IMR-90 (cell line): ENCODE data around the gene APOE. TPM values are rescaled to one million over a fixed set of nuclear protein-coding genes. Genes with fewer than 3 reads are reported as not detected.

Experiments used
- ATAC-seq: fragments of 200-7000 bp; cut with Tn5 transposase; 2 replicates; pipeline ENCODE4 v1.9.1; 2020; ENCODE audit warnings: low read depth, mild to moderate bottlenecking, moderate library complexity
- BruUV-seq: library from RNA; stranded (reverse); fragments of 400-500 nt; replicated peaks from 2 replicates; lab custom pipeline; 2021; lab: Mats Ljungman, UMichigan
- CTCF ChIA-PET: fragments of 300-600 bp; formaldehyde crosslinking; extraction: SDS; loops from one replicate; lab custom pipeline; 2021; ENCODE audit warnings: antibody characterized with exemption; lab: Yijun Ruan, JAX
- POLR2A ChIA-PET: fragments of 300-600 bp; sonication (Branson Sonifier 250); formaldehyde crosslinking; loops from one replicate; lab custom pipeline; 2022; ENCODE audit warnings: antibody characterized with exemption; ENCODE audit not compliant: unreplicated experiment; lab: Charles Lee
- DNase-seq: peaks from one replicate; pipeline ENCODE4 v3.0.0; 2013
- H2AFZ ChIP-seq: replicated peaks from 2 replicates; pipeline ENCODE3; 2013; ENCODE audit warnings: low read length, mild to moderate bottlenecking; ENCODE audit not compliant: poor library complexity
- H2AK5ac ChIP-seq: 2 replicates; pipeline ENCODE4 v1.6.1; 2013; ENCODE audit warnings: low read depth, low read length, inconsistent platforms
- H2AK9ac ChIP-seq: replicated peaks from 2 replicates; pipeline ENCODE3; 2013; ENCODE audit warnings: mild to moderate bottlenecking, low read depth, low read length, moderate library complexity; ENCODE audit not compliant: poor library complexity
- H2BK120ac ChIP-seq: 2 replicates; pipeline ENCODE4 v1.6.1; 2013; ENCODE audit warnings: low read depth, low read length, inconsistent platforms
- H2BK15ac ChIP-seq: 3 replicates; pipeline ENCODE4 v1.6.1; 2013; ENCODE audit warnings: low read depth, low read length, inconsistent platforms
- H2BK20ac ChIP-seq: 2 replicates; pipeline ENCODE4 v1.6.1; 2013; ENCODE audit warnings: low read depth, mild to moderate bottlenecking, inconsistent platforms, low read length, moderate library complexity
- H2BK5ac ChIP-seq: 2 replicates; pipeline ENCODE4 v1.6.1; 2013; ENCODE audit warnings: mild to moderate bottlenecking, low read depth, low read length, inconsistent platforms; ENCODE audit not compliant: poor library complexity, severe bottlenecking
- H3K14ac ChIP-seq: replicated peaks from 2 replicates; pipeline ENCODE4 v1.6.1; 2013; ENCODE audit warnings: low read depth, low read length, inconsistent platforms
- H3K18ac ChIP-seq: 2 replicates; pipeline ENCODE4 v1.6.1; 2013; ENCODE audit warnings: low read depth, low read length, control low read depth
- H3K23ac ChIP-seq: 2 replicates; pipeline ENCODE4 v1.6.1; 2013; ENCODE audit warnings: low read depth, low read length, inconsistent platforms
- H3K27ac ChIP-seq: 2 replicates; pipeline ENCODE4 v1.5.1; 2013; ENCODE audit warnings: mild to moderate bottlenecking, control low read depth, low read length; ENCODE audit not compliant: insufficient read depth
- H3K27me3 ChIP-seq: 2 replicates; pipeline ENCODE4 v1.6.1; 2013; ENCODE audit warnings: low read length; ENCODE audit not compliant: control insufficient read depth, insufficient read depth
- H3K36me3 ChIP-seq: 2 replicates; pipeline ENCODE4 v1.6.1; 2013; ENCODE audit warnings: low read length, mixed read lengths; ENCODE audit not compliant: control insufficient read depth, insufficient read depth
- H3K4ac ChIP-seq: 2 replicates; pipeline ENCODE4 v1.6.1; 2013; ENCODE audit warnings: low read depth, low read length, inconsistent platforms
- H3K4me1 ChIP-seq: 2 replicates; pipeline ENCODE4 v1.6.1; 2013; ENCODE audit warnings: low read length, mixed read lengths; ENCODE audit not compliant: control insufficient read depth, insufficient read depth
- H3K4me2 ChIP-seq: 2 replicates; pipeline ENCODE4 v1.6.1; 2013; ENCODE audit warnings: low read depth, mild to moderate bottlenecking, control low read depth, low read length, moderate library complexity
- H3K4me3 ChIP-seq: 2 replicates; pipeline ENCODE4 v1.5.1; 2013; ENCODE audit warnings: low read depth, mild to moderate bottlenecking, control low read depth, low read length, moderate library complexity; ENCODE audit not compliant: insufficient read depth
- H3K56ac ChIP-seq: 2 replicates; pipeline ENCODE4 v1.6.1; 2013; ENCODE audit warnings: low read length, inconsistent platforms; ENCODE audit not compliant: insufficient read depth; ENCODE audit errors: extremely low read depth
- H3K79me1 ChIP-seq, 2 experiments: 2 replicates each; pipeline ENCODE4 v1.6.1; 2013; ENCODE audit warnings: low read length in 2 of 2, inconsistent platforms in 1 of 2, low read depth in 1 of 2
- H3K9ac ChIP-seq: 2 replicates; pipeline ENCODE4 v1.6.1; 2013; ENCODE audit warnings: low read depth, low read length, control low read depth
- H3K9me1 ChIP-seq: 2 replicates; pipeline ENCODE4 v1.6.1; 2013; ENCODE audit warnings: low read length, inconsistent platforms; ENCODE audit not compliant: insufficient read depth
- H3K9me3 ChIP-seq: 2 replicates; pipeline ENCODE4 v1.6.1; 2013; ENCODE audit warnings: low read length; ENCODE audit not compliant: control insufficient read depth, insufficient read depth
- H4K20me1 ChIP-seq: 2 replicates; pipeline ENCODE4 v1.6.1; 2013; ENCODE audit warnings: low read length, inconsistent platforms; ENCODE audit not compliant: insufficient read depth
- H4K5ac ChIP-seq: 2 replicates; pipeline ENCODE4 v1.6.1; 2013; ENCODE audit warnings: mild to moderate bottlenecking, low read depth, low read length, control low read depth
- H4K8ac ChIP-seq, 2 experiments: 2 replicates each; pipeline ENCODE4 v1.6.1; 2013; ENCODE audit warnings: low read depth in 2 of 2, low read length in 2 of 2, control low read depth in 1 of 2, inconsistent platforms in 1 of 2
- H4K91ac ChIP-seq: 2 replicates; pipeline ENCODE4 v1.6.1; 2013; ENCODE audit warnings: low read depth, low read length, inconsistent platforms; ENCODE audit not compliant: insufficient read depth
- BHLHE40 ChIP-seq: fragments of 150-350 bp; IDR thresholded peaks from 2 replicates; pipeline ENCODE4 v1.6.1; 2016; ENCODE audit warnings: mild to moderate bottlenecking, low read depth, low read length
- CEBPB ChIP-seq: IDR thresholded peaks from 2 replicates; pipeline ENCODE4 v1.6.1; 2012; ENCODE audit warnings: low read depth, low read length, improper control_type of control experiment
- FOS ChIP-seq: fragments of 150-350 bp; IDR thresholded peaks from 2 replicates; pipeline ENCODE4 v1.6.1; 2016; ENCODE audit warnings: low read depth, low read length
- MAFK ChIP-seq: IDR thresholded peaks from 2 replicates; pipeline ENCODE4 v1.6.1; 2012; ENCODE audit warnings: low read depth, low read length, improper control_type of control experiment
- MAZ ChIP-seq: IDR thresholded peaks from 2 replicates; pipeline ENCODE4 v1.6.1; 2012; ENCODE audit warnings: low read depth, mild to moderate bottlenecking, low read length, improper control_type of control experiment, moderate library complexity, borderline replicate concordance
- NFE2L2 ChIP-seq: fragments of 150-350 bp; IDR thresholded peaks from 2 replicates; pipeline ENCODE4 v1.6.1; 2016; ENCODE audit warnings: low read depth, mild to moderate bottlenecking, low read length
- POLR2A ChIP-seq: IDR thresholded peaks from 2 replicates; pipeline ENCODE4 v1.6.1; 2012; ENCODE audit warnings: mild to moderate bottlenecking, low read depth, low read length
- SMC3 ChIP-seq: fragments of 150-350 bp; IDR thresholded peaks from 2 replicates; pipeline ENCODE4 v1.6.1; 2016; ENCODE audit warnings: low read depth, mild to moderate bottlenecking, antibody characterized with exemption, low read length, moderate library complexity
- WGBS, 2 experiments: methylation state at CpG; one replicate each; pipeline versions ENCODE4 v1.1.5 to v1.1.7; 2013; ENCODE audit warnings: missing lambda C conversion rate in 2 of 2; ENCODE audit not compliant: insufficient read length in 1 of 2; ENCODE audit errors: extremely low coverage in 2 of 2; 5-methylcytosine and 5-hydroxymethylcytosine counted together
- dilution Hi-C: fragments of 300-500 bp; cut with HindIII; formaldehyde crosslinking; loops from one replicate; pipeline ENCODE4 v1.14.3; 2018; ENCODE audit warnings: low sequenced_read_pairs; ENCODE audit not compliant: unreplicated experiment
- in situ Hi-C: fragments of 300-500 bp; cut with MboI; formaldehyde crosslinking; loops from 3 replicates; pipeline ENCODE4 v1.14.3; 2019; ENCODE audit warnings: low sequenced_read_pairs, inconsistent platforms, mixed read lengths
- intact Hi-C: fragments of 100-400 bp; cut with micrococcal nuclease; formaldehyde crosslinking; loops from 2 replicates; pipeline ENCODE4 v1.10.0; 2022
- polyA plus RNA-seq, 3 experiments: library from polyadenylated mRNA; depleted of rRNA; stranded (reverse); fragments of >200 nt; gene quantifications; 2 replicates each; pipeline ENCODE4 v1.2.3, GENCODE V29; 2012; ENCODE audit warnings: low replicate concordance in 1 of 3
- total RNA-seq: library from RNA; depleted of rRNA; stranded (reverse); fragments of >200 nt; gene quantifications from 2 replicates; pipeline ENCODE4 v1.2.3, GENCODE V29; 2012

Gene APOE
- total and polyA plus RNA-seq, 2 of the 4 experiments (the other 2 are of a cell fraction), result 0.18 to 2.0 TPM

DNA sequence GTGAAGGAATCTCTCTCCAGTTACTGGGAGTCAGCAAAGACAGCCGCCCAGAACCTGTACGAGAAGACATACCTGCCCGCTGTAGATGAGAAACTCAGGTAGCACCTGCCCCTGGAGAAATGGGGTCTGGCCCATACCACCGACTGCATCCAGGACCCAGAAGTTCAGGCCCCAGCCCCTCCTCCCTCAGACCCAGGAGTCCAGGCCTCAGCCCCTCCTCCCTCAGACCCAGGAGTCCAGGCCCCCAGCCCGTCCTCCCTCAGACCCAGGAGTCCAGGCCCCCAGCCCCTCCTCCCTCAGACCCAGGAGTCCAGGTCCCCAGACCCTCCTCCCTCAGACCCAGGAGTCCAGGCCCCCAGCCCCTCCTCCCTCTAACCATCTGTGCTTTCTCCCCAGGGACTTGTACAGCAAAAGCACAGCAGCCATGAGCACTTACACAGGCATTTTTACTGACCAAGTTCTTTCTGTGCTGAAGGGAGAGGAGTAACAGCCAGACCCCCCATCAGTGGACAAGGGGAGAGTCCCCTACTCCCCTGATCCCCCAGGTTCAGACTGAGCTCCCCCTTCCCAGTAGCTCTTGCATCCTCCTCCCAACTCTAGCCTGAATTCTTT lies 43.3 kb downstream of the APOE start:
- Histone ChIP-seq H3K4ac (no peak overlapping the region), H3K18ac (no peak overlapping the region), H2BK20ac (no peak overlapping the region), H4K20me1 (no peaks in the 10 kb centered on the region), H3K27ac (no peak overlapping the region), H2AK5ac (no peak overlapping the region), H3K36me3 (peaks cover 2% of the 10 kb centered on the region; the same call in 1 of the 2 replicates), H3K27me3 (peaks cover 6% of the 10 kb centered on the region; the same call in 1 of the 2 replicates), H3K23ac (no peak overlapping the region), H4K91ac (no peak overlapping the region), H4K5ac (no peak overlapping the region), H2AK9ac (no peak overlapping the region), H2AFZ (no peak overlapping the region), H3K14ac (no peak overlapping the region), H3K9ac (no peak overlapping the region), H3K4me1 (no peaks in the 10 kb centered on the region), H2BK15ac (no peak overlapping the region), H2BK5ac (no peak overlapping the region), H3K9me1 (0 out of 2 replicates have a peak, but pooled peaks cover 2% of the 10 kb centered on the region), H4K8ac (no peak overlapping the region), H3K56ac (no peak overlapping the region), H3K4me3 (no peak overlapping the region), H3K79me1 (peaks cover 1 to 6% of the 10 kb centered on the region in 2 experiments; a peak in 2 of 4 replicates), H3K9me3 (no peaks in the 10 kb centered on the region), H2BK120ac (no peak overlapping the region), H3K4me2 (no peak overlapping the region)
- TF ChIP-seq BHLHE40, result no peak
- no peak for TF ChIP-seq SMC3
- TF ChIP-seq NFE2L2, result no peak
- TF ChIP-seq MAFK, result no peak
- no peak for TF ChIP-seq MAZ
- no peak for TF ChIP-seq POLR2A
- no peak for TF ChIP-seq CEBPB
- no peak for TF ChIP-seq FOS
- no peak for DNase-seq
- ChIA-PET CTCF (no interaction called here), POLR2A (no interaction called here)
- no peak for ATAC-seq
- BruUV-seq, result no TSS peak
- WGBS, 2 experiments, result 87% methylated on average over 4 of the region's 5 CpGs; no CpG with 5 or more reads in 1 of the 2 experiments
- in situ Hi-C loops, result no loop called here
- dilution Hi-C loops, result no loop called here
- intact Hi-C loops, result no loop called here
